ENCODE data around the gene PEPD. TPM values are rescaled to one million over a fixed set of nuclear protein-coding genes. Genes with fewer than 3 reads are reported as not detected.

PEPD gene
- total RNA-seq, 2 experiments from 2014 or later, result 17.5 to 23.0 TPM

DNA sequence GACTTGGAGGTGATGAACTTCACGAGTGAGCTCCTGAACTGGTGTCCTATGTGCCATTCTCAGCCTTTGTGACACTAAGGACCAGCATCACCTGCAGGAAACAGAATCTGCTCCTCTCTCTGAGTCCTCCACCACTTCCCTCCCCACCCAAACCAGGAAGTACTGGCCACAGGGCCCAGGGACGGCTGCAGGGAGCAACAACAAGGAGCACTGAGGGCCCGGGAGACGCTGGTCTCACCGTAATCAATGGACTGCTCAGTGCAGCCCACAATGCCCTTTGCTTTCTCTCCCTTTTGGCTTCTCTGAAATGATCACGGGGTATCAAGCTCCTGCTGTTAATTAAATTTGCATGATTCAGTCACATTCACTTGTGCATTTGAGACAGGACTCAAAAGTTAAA lies 18.6 kb downstream of the PEPD start:
- intact Hi-C loops (cut with DNase I, micrococcal nuclease), result no loop called here
- H3K27ac ChIP-seq (ENCODE audit: low read depth in 1 of 2, low read length in 2 of 2), result no peak overlapping the region
- DNase-seq (no peak), ATAC-seq (ENCODE audit: poor library complexity) (no peak)
- H3K4me3 ChIP-seq (ENCODE audit: low read length), result no peak overlapping the region
- POLR2A ChIA-PET, result no interaction called here
- CTCF ChIA-PET, result no interaction called here
- peaks cover 16% of the 10 kb centered on the region for H3K36me3 ChIP-seq (ENCODE audit: insufficient read depth, low read length)
- TF ChIP-seq, protein P1, sequence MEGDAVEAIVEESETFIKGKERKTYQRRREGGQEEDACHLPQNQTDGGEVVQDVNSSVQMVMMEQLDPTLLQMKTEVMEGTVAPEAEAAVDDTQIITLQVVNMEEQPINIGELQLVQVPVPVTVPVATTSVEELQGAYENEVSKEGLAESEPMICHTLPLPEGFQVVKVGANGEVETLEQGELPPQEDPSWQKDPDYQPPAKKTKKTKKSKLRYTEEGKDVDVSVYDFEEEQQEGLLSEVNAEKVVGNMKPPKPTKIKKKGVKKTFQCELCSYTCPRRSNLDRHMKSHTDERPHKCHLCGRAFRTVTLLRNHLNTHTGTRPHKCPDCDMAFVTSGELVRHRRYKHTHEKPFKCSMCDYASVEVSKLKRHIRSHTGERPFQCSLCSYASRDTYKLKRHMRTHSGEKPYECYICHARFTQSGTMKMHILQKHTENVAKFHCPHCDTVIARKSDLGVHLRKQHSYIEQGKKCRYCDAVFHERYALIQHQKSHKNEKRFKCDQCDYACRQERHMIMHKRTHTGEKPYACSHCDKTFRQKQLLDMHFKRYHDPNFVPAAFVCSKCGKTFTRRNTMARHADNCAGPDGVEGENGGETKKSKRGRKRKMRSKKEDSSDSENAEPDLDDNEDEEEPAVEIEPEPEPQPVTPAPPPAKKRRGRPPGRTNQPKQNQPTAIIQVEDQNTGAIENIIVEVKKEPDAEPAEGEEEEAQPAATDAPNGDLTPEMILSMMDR (IDR thresholded peaks at IDR 0.05), result no peak
- Mint-ChIP-seq H3K4me1 (ENCODE audit: low read depth) (no peaks in the 10 kb centered on the region), H3K27me3 (no peaks in the 10 kb centered on the region), H3K27ac (no peak overlapping the region), H3K4me3 (no peak overlapping the region), H3K9me3 (no peaks in the 10 kb centered on the region), H3K36me3 (ENCODE audit: low read depth) (peaks cover 25% of the 10 kb centered on the region)
- H3K9me3 ChIP-seq (ENCODE audit: control insufficient read depth in 1 of 2, insufficient read depth in 1 of 2, low read length in 2 of 2), result no peaks in the 10 kb centered on the region
- peaks cover 3% of the 10 kb centered on the region for H3K4me1 ChIP-seq (ENCODE audit: insufficient read depth, low read length)
- H3K27me3 ChIP-seq (ENCODE audit: control insufficient read depth in 1 of 2, insufficient read depth in 2 of 2, low read length in 2 of 2), result no peaks in the 10 kb centered on the region

DNA sequence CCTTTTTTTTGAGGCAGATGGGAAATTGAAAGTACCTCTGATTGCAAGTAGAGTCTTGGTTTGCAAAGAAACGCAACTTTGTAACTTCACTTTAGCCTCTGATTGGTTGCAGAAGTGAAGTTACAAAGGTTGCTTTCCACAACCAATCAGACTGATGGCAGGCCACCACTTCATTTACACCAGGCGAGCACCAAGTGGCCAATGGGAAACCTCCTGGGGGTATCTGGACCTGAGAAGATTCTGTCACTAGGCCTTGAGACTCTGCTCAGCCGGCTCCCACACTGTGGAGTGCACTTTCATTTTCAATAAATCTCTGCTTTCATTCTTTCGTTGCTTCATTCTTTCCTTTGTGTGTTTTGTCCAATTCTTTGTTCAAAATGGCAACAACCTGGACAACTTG lies 19.1 kb downstream of the PEPD start:
- CTCF ChIA-PET, result no interaction called here
- POLR2A ChIA-PET, result no interaction called here
- no peaks in the 10 kb centered on the region for H3K27me3 ChIP-seq (ENCODE audit: control insufficient read depth in 1 of 2, insufficient read depth in 2 of 2, low read length in 2 of 2)
- H3K27ac ChIP-seq (ENCODE audit: low read depth in 1 of 2, low read length in 2 of 2), result no peak overlapping the region
- H3K4me3 ChIP-seq (ENCODE audit: low read length), result no peak overlapping the region
- H3K36me3 ChIP-seq (ENCODE audit: insufficient read depth, low read length), result peaks cover 16% of the 10 kb centered on the region
- DNase-seq (no peak), ATAC-seq (ENCODE audit: poor library complexity) (no peak)
- TF ChIP-seq, protein P1 (IDR thresholded peaks at IDR 0.05), result no peak
- H3K4me1 ChIP-seq (ENCODE audit: insufficient read depth, low read length), result peaks cover 3% of the 10 kb centered on the region
- Mint-ChIP-seq H3K4me3 (no peak overlapping the region), H3K27me3 (no peaks in the 10 kb centered on the region), H3K36me3 (ENCODE audit: low read depth) (peaks cover 25% of the 10 kb centered on the region), H3K9me3 (no peaks in the 10 kb centered on the region), H3K27ac (no peak overlapping the region), H3K4me1 (ENCODE audit: low read depth) (no peaks in the 10 kb centered on the region)
- H3K9me3 ChIP-seq (ENCODE audit: control insufficient read depth in 1 of 2, insufficient read depth in 1 of 2, low read length in 2 of 2), result no peaks in the 10 kb centered on the region
- intact Hi-C loops (cut with DNase I, micrococcal nuclease), result no loop called here

DNA sequence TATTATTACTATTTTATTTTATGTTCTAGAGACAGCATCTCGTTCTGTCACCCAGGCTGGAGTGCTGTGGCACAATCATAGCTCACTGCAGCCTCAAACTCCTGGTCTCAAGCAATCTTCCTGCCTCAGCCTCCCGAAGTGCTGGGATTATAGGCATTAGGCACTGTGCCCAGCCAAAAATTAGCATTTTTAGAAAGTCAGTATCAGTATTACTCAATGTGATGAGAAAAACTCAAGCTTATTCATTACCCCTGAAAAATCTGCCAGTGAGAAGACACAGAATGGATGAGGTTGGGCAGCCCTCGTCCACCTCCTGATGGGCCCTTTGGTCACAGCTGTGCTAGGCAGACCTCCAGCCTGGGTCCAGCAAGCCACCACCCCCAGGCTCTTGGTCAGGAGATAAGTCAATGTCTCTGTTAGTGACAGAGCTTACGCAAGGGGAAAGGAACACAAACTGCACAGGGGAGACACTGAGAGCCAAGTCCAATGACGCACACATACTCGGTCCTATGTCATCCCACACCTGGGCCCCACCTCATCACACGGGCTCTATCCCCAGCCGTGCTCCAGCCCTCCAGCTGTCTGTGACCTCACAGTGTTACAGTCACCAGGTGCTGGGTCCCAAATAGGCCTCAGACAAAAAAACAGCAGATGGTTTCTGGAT lies 19.8 kb downstream of the PEPD start:
- Mint-ChIP-seq H3K36me3 (ENCODE audit: low read depth) (peaks cover 25% of the 10 kb centered on the region), H3K4me3 (no peak overlapping the region), H3K27me3 (no peaks in the 10 kb centered on the region), H3K4me1 (ENCODE audit: low read depth) (no peaks in the 10 kb centered on the region), H3K27ac (no peak overlapping the region), H3K9me3 (no peaks in the 10 kb centered on the region)
- POLR2A ChIA-PET, result no interaction called here
- DNase-seq (no peak), ATAC-seq (ENCODE audit: poor library complexity) (no peak)
- H3K9me3 ChIP-seq (ENCODE audit: control insufficient read depth in 1 of 2, insufficient read depth in 1 of 2, low read length in 2 of 2), result no peaks in the 10 kb centered on the region
- H3K4me1 ChIP-seq (ENCODE audit: insufficient read depth, low read length), result peaks cover 3% of the 10 kb centered on the region
- no peak overlapping the region for H3K27ac ChIP-seq (ENCODE audit: low read depth in 1 of 2, low read length in 2 of 2)
- H3K36me3 ChIP-seq (ENCODE audit: insufficient read depth, low read length), result peaks cover 16% of the 10 kb centered on the region
- TF ChIP-seq, protein P1 (IDR thresholded peaks at IDR 0.05), result no peak
- intact Hi-C loops (cut with DNase I, micrococcal nuclease), result no loop called here
- H3K4me3 ChIP-seq (ENCODE audit: low read length), result no peak overlapping the region
- H3K27me3 ChIP-seq (ENCODE audit: control insufficient read depth in 1 of 2, insufficient read depth in 2 of 2, low read length in 2 of 2), result no peaks in the 10 kb centered on the region
- CTCF ChIA-PET, result no interaction called here

All from CD4-positive, alpha-beta T cell (primary cell).